BJ (cell line): ENCODE measurements around the gene DAB1. TPM values are rescaled to one million over a fixed set of nuclear protein-coding genes. Genes with fewer than 3 reads are reported as not detected.

Experiments
- CTCF ChIA-PET: fragments of 350-600 bp; formaldehyde crosslinking; extraction: SDS; loops from one replicate; lab custom pipeline; 2021; ENCODE audit warnings: antibody characterized with exemption, inconsistent platforms; lab: Yijun Ruan, JAX
- POLR2A ChIA-PET: fragments of 300-600 bp; sonication (Branson Sonifier 250); formaldehyde crosslinking; extraction: SDS; loops from one replicate; lab custom pipeline; 2021; ENCODE audit warnings: antibody characterized with exemption; lab: Charles Lee
- DNase-seq: peaks from one replicate; pipeline ENCODE4 v3.0.0-alpha.2; 2011; ENCODE audit warnings: low read depth
- H3K27me3 ChIP-seq: 2 replicates; pipeline ENCODE4 v1.6.0; 2011; ENCODE audit warnings: low read length; ENCODE audit not compliant: control insufficient read depth, insufficient read depth
- H3K36me3 ChIP-seq: 2 replicates; pipeline ENCODE4 v1.5.1; 2011; ENCODE audit warnings: low read length; ENCODE audit not compliant: control insufficient read depth, insufficient read depth
- H3K4me3 ChIP-seq: 2 replicates; pipeline ENCODE4 v1.5.1; 2011; ENCODE audit warnings: low read depth, mild to moderate bottlenecking, control low read depth, low read length
- polyA plus RNA-seq: library from polyadenylated mRNA; depleted of rRNA; stranded (reverse); fragments of >200 nt; gene quantifications from 2 replicates; pipeline ENCODE4 v1.2.3, GENCODE V29; 2011
- TF ChIP-seq, protein P1 (sequence below): IDR thresholded peaks from 2 replicates; pipeline ENCODE4 v1.5.1; 2011; ENCODE audit warnings: low read depth, mild to moderate bottlenecking, control low read depth, inconsistent platforms, low read length, moderate library complexity; ENCODE audit not compliant: insufficient read depth

Gene DAB1
- polyA plus RNA-seq, 1 experiment, result 0.91 TPM

DNA sequence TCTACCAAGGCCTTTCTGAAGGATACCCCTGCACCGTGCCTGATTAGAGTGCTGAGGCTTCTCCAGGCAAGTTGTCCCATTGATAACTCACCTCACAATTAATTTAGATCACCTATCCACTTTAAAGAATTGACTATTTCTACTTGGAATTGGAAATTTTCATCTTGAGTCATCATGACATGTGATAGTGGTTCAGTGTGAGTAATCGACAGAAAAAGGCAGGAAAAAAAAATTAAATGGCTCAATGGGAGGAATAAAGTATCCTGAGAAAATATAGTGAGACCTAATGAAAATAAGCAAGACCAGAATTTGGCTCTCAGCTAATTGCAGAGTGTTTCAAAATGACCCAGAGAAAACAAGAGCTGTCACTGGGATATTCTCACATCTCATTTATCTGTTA, 235.7 kb downstream of the DAB1 start:
- ChIA-PET POLR2A (no interaction called here), CTCF (interaction anchor here (0.6 kb wide), 1 partner anchor 123 kb away, joined by 3 read pairs; no protein-coding TSS in a partner anchor)
- TF ChIP-seq, protein P1, sequence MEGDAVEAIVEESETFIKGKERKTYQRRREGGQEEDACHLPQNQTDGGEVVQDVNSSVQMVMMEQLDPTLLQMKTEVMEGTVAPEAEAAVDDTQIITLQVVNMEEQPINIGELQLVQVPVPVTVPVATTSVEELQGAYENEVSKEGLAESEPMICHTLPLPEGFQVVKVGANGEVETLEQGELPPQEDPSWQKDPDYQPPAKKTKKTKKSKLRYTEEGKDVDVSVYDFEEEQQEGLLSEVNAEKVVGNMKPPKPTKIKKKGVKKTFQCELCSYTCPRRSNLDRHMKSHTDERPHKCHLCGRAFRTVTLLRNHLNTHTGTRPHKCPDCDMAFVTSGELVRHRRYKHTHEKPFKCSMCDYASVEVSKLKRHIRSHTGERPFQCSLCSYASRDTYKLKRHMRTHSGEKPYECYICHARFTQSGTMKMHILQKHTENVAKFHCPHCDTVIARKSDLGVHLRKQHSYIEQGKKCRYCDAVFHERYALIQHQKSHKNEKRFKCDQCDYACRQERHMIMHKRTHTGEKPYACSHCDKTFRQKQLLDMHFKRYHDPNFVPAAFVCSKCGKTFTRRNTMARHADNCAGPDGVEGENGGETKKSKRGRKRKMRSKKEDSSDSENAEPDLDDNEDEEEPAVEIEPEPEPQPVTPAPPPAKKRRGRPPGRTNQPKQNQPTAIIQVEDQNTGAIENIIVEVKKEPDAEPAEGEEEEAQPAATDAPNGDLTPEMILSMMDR, result no peak
- Histone ChIP-seq H3K4me3 (no peak overlapping the region), H3K36me3 (no peaks in the 10 kb centered on the region), H3K27me3 (no peaks in the 10 kb centered on the region)
- no peak for DNase-seq

GRCh38 chr1:57186455-57186854, 237.4 kb downstream of the DAB1 start:
- TF ChIP-seq, protein P1, result no peak
- Histone ChIP-seq H3K4me3 (no peak overlapping the region), H3K27me3 (no peaks in the 10 kb centered on the region), H3K36me3 (no peaks in the 10 kb centered on the region)
- ChIA-PET CTCF (no interaction called here), POLR2A (interaction anchor here (0.6 kb wide), 1 partner anchor 20 kb away, joined by 3 read pairs; no protein-coding TSS in a partner anchor)
- DNase-seq, result no peak

GRCh38 chr1:57179001-57179400, 244.9 kb downstream of the DAB1 start:
- H3K36me3 ChIP-seq, result no peaks in the 10 kb centered on the region
- TF ChIP-seq, protein P1, result no peak
- H3K27me3 ChIP-seq, result no peaks in the 10 kb centered on the region
- POLR2A ChIA-PET, result no interaction called here
- no peak overlapping the region for H3K4me3 ChIP-seq
- CTCF ChIA-PET, result interaction anchor here (1.5 kb wide), 1 partner anchor 12 kb away, joined by 3 read pairs; no protein-coding TSS in a partner anchor
- DNase-seq, result no peak

- CTCF ChIA-PET, result no interaction called here
- Histone ChIP-seq H3K36me3 (no peaks in the 10 kb centered on the region), H3K4me3 (no peak overlapping the region), H3K27me3 (no peaks in the 10 kb centered on the region)
- TF ChIP-seq, protein P1, result no peak
- POLR2A ChIA-PET, result no interaction called here
- no peak for DNase-seq
Measured at GRCh38 chr1:57175506-57175905, 248.4 kb downstream of the DAB1 start.

DNA sequence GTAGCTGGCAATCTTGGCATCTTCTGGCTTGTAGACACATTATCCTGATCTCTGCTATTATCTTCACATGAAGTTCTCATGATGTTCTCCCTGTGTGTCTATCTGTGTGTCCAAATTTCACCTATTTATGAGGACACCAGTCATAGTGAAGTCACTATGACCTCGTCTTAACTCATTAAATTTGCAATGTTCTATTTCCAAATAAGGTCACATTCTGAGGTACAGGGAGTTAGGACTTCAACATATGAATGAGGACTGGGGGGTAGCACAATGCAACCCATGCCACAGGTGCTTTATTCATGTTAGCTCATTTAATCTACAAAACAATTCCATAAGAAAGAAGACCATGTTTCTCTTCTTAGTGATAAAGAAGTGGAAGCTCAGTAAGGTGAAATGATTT, 251.8 kb downstream of the DAB1 start:
- CTCF ChIA-PET, result interaction anchor here (0.6 to 1.8 kb wide), 2 partner anchors 10 to 78 kb away, joined by 3 to 4 read pairs; no protein-coding TSS in a partner anchor
- Histone ChIP-seq H3K36me3 (no peaks in the 10 kb centered on the region), H3K27me3 (no peaks in the 10 kb centered on the region), H3K4me3 (no peak overlapping the region)
- DNase-seq, result no peak
- TF ChIP-seq, protein P1, result no peak
- POLR2A ChIA-PET, result no interaction called here
